HepG2 (cell line): Measurements from ENCODE around the gene APOC4. TPM values are rescaled to one million over a fixed set of nuclear protein-coding genes. Genes with fewer than 3 reads are reported as not detected.

Experiments used
- ARNT ChIP-seq: fragments of 450-650 bp; IDR thresholded peaks from 2 replicates; pipeline ENCODE4 v1.6.1; 2017
- CBX1 ChIP-seq: IDR thresholded peaks from one replicate; pipeline ENCODE4 v1.6.1; 2016; ENCODE audit warnings: antibody characterized with exemption, low read depth
- ISX ChIP-seq: sonication (generic); formaldehyde crosslinking; conservative IDR thresholded peaks from 2 replicates; pipeline ENCODE4 v1.5.0; 2020; ENCODE audit warnings: missing genetic modification reagents
- KLF11 ChIP-seq: IDR thresholded peaks from 2 replicates; pipeline ENCODE4 v1.6.1; 2016; ENCODE audit warnings: missing compliant biosample characterization
- MTF2 ChIP-seq: sonication (generic); formaldehyde crosslinking; IDR thresholded peaks from 2 replicates; pipeline ENCODE4 v1.5.0; 2020; ENCODE audit warnings: missing genetic modification reagents, borderline replicate concordance
- NFE2L1 ChIP-seq: sonication (generic); formaldehyde crosslinking; IDR thresholded peaks from 2 replicates; pipeline ENCODE4 v1.4.0; 2020; ENCODE audit warnings: missing genetic modification reagents, mild to moderate bottlenecking, borderline replicate concordance
- NPAS2 ChIP-seq: sonication (generic); formaldehyde crosslinking; IDR thresholded peaks from 2 replicates; pipeline ENCODE4 v1.8.0; 2022; ENCODE audit warnings: mild to moderate bottlenecking, missing genetic modification reagents, borderline replicate concordance
- ONECUT2 ChIP-seq: sonication (generic); formaldehyde crosslinking; IDR thresholded peaks from 2 replicates; pipeline ENCODE4 v1.4.0; 2020; ENCODE audit warnings: missing genetic modification reagents
- RFX5 ChIP-seq: IDR thresholded peaks from 2 replicates; pipeline ENCODE4 v1.6.1; 2011; ENCODE audit warnings: low read depth, low read length, improper control_type of control experiment
- SYNCRIP ChIP-seq: fragments of 200-400 bp; formaldehyde crosslinking; IDR thresholded peaks from 2 replicates; pipeline ENCODE4 v1.6.1; 2018; ENCODE audit warnings: mild to moderate bottlenecking, low read depth, low read length; ENCODE audit not compliant: insufficient read depth
- ZIK1 ChIP-seq: sonication (generic); formaldehyde crosslinking; IDR thresholded peaks from 2 replicates; pipeline ENCODE4 v1.5.0; 2020; ENCODE audit warnings: mild to moderate bottlenecking, low read depth, missing genetic modification reagents, borderline replicate concordance
- ZNF441 ChIP-seq: sonication (generic); formaldehyde crosslinking; IDR thresholded peaks from 2 replicates; pipeline ENCODE4 v1.7.0; 2021; ENCODE audit warnings: missing genetic modification reagents, borderline replicate concordance
- ZNF589 ChIP-seq: sonication (generic); formaldehyde crosslinking; conservative IDR thresholded peaks from 2 replicates; pipeline ENCODE4 v1.8.0; 2022; ENCODE audit warnings: mild to moderate bottlenecking, moderate library complexity, missing genetic modification reagents
- ZZZ3 ChIP-seq: sonication (generic); formaldehyde crosslinking; IDR thresholded peaks from 2 replicates; pipeline ENCODE4 v1.4.0; 2020; ENCODE audit warnings: missing genetic modification reagents, mild to moderate bottlenecking, borderline replicate concordance
- polyA plus RNA-seq, 8 experiments: library from polyadenylated mRNA; depleted of rRNA in 3 of 8; stranded (reverse) in 7 of 8; unstranded in 1 of 8; fragments of >200 nt; fragmentation: Illumina TruSeq in 4 of 8; extraction: Trizol in 4 of 8; gene quantifications; 2 replicates each; pipeline versions ENCODE4 v1.2.1 to v1.2.3, GENCODE V29; 2011 to 2016; ENCODE audit warnings: low read depth in 4 of 8, missing spikeins in 1 of 8, mixed read lengths in 1 of 8; ENCODE audit not compliant: insufficient read depth in 1 of 8
- total RNA-seq, 5 experiments: library from RNA; depleted of rRNA; stranded (reverse); fragments of >200 nt; fragmentation: Illumina TruSeq; extraction: Trizol; gene quantifications; 2 replicates each; pipeline ENCODE4 v1.2.3, GENCODE V29; 2016; ENCODE audit warnings: low read depth in 1 of 5
- TF ChIP-seq, protein P1 (sequence below): sonication (generic); formaldehyde crosslinking; IDR thresholded peaks from 2 replicates; pipeline ENCODE4 v1.9.0; 2021; ENCODE audit warnings: missing genetic modification reagents, mild to moderate bottlenecking, borderline replicate concordance
- TF ChIP-seq, protein P2 (sequence below): sonication (generic); formaldehyde crosslinking; conservative IDR thresholded peaks from 2 replicates; pipeline ENCODE4 v1.4.0; 2020; ENCODE audit warnings: missing genetic modification reagents
- TF ChIP-seq, protein P3 (sequence below): sonication (generic); formaldehyde crosslinking; conservative IDR thresholded peaks from 2 replicates; pipeline ENCODE4 v1.5.0; 2020; ENCODE audit warnings: missing genetic modification reagents
- TF ChIP-seq, protein P4 (sequence below), 2 experiments: fragments of 450-650 bp in 1 of 2; sonication (generic) in 1 of 2; formaldehyde crosslinking in 1 of 2; IDR thresholded peaks; 2 replicates each; pipeline versions ENCODE4 v1.6.1 to v1.8.0; 2016 to 2022; ENCODE audit warnings: antibody characterized with exemption in 1 of 2, mild to moderate bottlenecking in 1 of 2, missing genetic modification reagents in 1 of 2

Gene APOC4
- total and polyA plus RNA-seq, 2 of the 13 experiments (the other 11 are each of a cell fraction or from before 2014, with no cell fraction given), result 0.46 TPM; not detected in 1

DNA sequence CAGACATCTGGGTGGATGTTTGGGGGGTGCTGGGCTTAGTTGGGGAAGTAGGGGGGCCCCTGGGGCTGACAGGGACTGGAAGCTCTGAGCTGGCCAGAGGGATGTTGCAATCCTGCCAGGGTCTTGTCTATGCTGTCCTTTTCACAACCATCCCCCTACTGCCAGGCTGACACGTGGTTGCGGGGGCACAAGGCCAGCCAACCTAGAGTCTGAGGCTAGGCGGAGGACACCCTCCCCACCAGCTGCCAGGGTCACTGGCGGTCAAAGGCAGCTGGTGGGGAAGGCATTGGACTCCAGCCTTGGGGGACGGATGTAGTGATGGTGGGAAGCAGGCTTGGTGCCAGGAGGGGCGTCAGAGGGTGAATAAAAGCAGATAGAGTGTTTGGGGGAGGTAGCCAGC, 29.2 kb upstream of the APOC4 start (continued):
- TF ChIP-seq, protein P1, sequence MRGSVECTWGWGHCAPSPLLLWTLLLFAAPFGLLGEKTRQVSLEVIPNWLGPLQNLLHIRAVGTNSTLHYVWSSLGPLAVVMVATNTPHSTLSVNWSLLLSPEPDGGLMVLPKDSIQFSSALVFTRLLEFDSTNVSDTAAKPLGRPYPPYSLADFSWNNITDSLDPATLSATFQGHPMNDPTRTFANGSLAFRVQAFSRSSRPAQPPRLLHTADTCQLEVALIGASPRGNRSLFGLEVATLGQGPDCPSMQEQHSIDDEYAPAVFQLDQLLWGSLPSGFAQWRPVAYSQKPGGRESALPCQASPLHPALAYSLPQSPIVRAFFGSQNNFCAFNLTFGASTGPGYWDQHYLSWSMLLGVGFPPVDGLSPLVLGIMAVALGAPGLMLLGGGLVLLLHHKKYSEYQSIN (CRISPR knock-in tag), result no peak
- TF ChIP-seq KLF11 (CRISPR knock-in tag) (no peak), ISX (CRISPR knock-in tag) (no peak), ZIK1 (CRISPR knock-in tag) (no peak), NPAS2 (CRISPR knock-in tag) (no peak), ZNF441 (no peak), ZZZ3 (CRISPR knock-in tag) (no peak; the same call in 1 of the 2 replicates), ONECUT2 (CRISPR knock-in tag) (no peak), MTF2 (CRISPR knock-in tag) (no peak), ZNF589 (peak; percentile 84), CBX1 (no peak), ARNT (no peak), NFE2L1 (no peak), RFX5 (no peak), SYNCRIP (no peak)
- TF ChIP-seq, protein P2, sequence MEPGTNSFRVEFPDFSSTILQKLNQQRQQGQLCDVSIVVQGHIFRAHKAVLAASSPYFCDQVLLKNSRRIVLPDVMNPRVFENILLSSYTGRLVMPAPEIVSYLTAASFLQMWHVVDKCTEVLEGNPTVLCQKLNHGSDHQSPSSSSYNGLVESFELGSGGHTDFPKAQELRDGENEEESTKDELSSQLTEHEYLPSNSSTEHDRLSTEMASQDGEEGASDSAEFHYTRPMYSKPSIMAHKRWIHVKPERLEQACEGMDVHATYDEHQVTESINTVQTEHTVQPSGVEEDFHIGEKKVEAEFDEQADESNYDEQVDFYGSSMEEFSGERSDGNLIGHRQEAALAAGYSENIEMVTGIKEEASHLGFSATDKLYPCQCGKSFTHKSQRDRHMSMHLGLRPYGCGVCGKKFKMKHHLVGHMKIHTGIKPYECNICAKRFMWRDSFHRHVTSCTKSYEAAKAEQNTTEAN (CRISPR knock-in tag), result no peak
- TF ChIP-seq, protein P3, sequence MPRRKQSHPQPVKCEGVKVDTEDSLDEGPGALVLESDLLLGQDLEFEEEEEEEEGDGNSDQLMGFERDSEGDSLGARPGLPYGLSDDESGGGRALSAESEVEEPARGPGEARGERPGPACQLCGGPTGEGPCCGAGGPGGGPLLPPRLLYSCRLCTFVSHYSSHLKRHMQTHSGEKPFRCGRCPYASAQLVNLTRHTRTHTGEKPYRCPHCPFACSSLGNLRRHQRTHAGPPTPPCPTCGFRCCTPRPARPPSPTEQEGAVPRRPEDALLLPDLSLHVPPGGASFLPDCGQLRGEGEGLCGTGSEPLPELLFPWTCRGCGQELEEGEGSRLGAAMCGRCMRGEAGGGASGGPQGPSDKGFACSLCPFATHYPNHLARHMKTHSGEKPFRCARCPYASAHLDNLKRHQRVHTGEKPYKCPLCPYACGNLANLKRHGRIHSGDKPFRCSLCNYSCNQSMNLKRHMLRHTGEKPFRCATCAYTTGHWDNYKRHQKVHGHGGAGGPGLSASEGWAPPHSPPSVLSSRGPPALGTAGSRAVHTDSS (CRISPR knock-in tag), result no peak
- TF ChIP-seq, protein P4, sequence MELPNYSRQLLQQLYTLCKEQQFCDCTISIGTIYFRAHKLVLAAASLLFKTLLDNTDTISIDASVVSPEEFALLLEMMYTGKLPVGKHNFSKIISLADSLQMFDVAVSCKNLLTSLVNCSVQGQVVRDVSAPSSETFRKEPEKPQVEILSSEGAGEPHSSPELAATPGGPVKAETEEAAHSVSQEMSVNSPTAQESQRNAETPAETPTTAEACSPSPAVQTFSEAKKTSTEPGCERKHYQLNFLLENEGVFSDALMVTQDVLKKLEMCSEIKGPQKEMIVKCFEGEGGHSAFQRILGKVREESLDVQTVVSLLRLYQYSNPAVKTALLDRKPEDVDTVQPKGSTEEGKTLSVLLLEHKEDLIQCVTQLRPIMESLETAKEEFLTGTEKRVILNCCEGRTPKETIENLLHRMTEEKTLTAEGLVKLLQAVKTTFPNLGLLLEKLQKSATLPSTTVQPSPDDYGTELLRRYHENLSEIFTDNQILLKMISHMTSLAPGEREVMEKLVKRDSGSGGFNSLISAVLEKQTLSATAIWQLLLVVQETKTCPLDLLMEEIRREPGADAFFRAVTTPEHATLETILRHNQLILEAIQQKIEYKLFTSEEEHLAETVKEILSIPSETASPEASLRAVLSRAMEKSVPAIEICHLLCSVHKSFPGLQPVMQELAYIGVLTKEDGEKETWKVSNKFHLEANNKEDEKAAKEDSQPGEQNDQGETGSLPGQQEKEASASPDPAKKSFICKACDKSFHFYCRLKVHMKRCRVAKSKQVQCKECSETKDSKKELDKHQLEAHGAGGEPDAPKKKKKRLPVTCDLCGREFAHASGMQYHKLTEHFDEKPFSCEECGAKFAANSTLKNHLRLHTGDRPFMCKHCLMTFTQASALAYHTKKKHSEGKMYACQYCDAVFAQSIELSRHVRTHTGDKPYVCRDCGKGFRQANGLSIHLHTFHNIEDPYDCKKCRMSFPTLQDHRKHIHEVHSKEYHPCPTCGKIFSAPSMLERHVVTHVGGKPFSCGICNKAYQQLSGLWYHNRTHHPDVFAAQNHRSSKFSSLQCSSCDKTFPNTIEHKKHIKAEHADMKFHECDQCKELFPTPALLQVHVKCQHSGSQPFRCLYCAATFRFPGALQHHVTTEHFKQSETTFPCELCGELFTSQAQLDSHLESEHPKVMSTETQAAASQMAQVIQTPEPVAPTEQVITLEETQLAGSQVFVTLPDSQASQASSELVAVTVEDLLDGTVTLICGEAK (IDR thresholded peaks at IDR 0.05), result no peak
- TF ChIP-seq, protein P4 (CRISPR knock-in tag; IDR thresholded peaks at IDR 0.05), result 0 out of 2 replicates have a peak, but pooled peaks have one; percentile 21
